OCI-M1 (cell line): Measurements from ENCODE around the gene HOXC6.

Experiments used
- DNase-seq: peaks from one replicate; lab custom pipeline; 2025; lab: John Stamatoyannopoulos, UW

The HOXC6 gene

GRCh38 chr12:53990311-53991076 lies 37.7 kb upstream of the HOXC6 start:
- no peak for DNase-seq

GRCh38 chr12:53991077-53991460 lies 37.2 kb upstream of the HOXC6 start:
- DNase-seq: no peak

- no peak for DNase-seq
These were observed 35.8 kb upstream of the HOXC6 start for GRCh38 chr12:53992377-53992889.

GRCh38 chr12:53993162-53994008 lies 34.9 kb upstream of the HOXC6 start:
- DNase-seq: no peak

GRCh38 chr12:53994009-53994263 lies 34.3 kb upstream of the HOXC6 start:
- DNase-seq: no peak

- DNase-seq: no peak
These were observed 33.8 kb upstream of the HOXC6 start for GRCh38 chr12:53994264-53995001.

GRCh38 chr12:53995002-53995377 lies 33.2 kb upstream of the HOXC6 start:
- no peak for DNase-seq

- peak; percentile 63 for DNase-seq
These were observed 32.6 kb upstream of the HOXC6 start for GRCh38 chr12:53995378-53996239.

- DNase-seq: peak; percentile 52
These were observed 31.7 kb upstream of the HOXC6 start for GRCh38 chr12:53996240-53997203.

- no peak for DNase-seq
These were observed 30.8 kb upstream of the HOXC6 start for GRCh38 chr12:53997204-53998109.

- DNase-seq: no peak
These were observed 29.9 kb upstream of the HOXC6 start for GRCh38 chr12:53998110-53998899.

GRCh38 chr12:53998900-53999236 lies 29.4 kb upstream of the HOXC6 start:
- DNase-seq: no peak

GRCh38 chr12:53999559-54000115 lies 28.6 kb upstream of the HOXC6 start:
- no peak for DNase-seq

GRCh38 chr12:54000116-54001114 lies 27.8 kb upstream of the HOXC6 start, which contains the start of gene HOXC9:
Gene HOXC9, plus strand, starts transcription at chr12:54000161. Its CDS starts 28 bp downstream, at chr12:54000189.
- DNase-seq: no peak

- no peak for DNase-seq
These were observed 26.7 kb upstream of the HOXC6 start for GRCh38 chr12:54001283-54002187.
